Measurements from ENCODE around the gene MARCHF6. TPM values are rescaled to one million over a fixed set of nuclear protein-coding genes. Genes with fewer than 3 reads are reported as not detected.
A peak's percentile ranks its signal among the peaks of the same experiment; 100 is the strongest.

The MARCHF6 gene
- total and polyA plus RNA-seq, 9 of the 15 experiments (the other 6 are each of a cell fraction or from before 2014, with no cell fraction given): 74.1 to 456 (median 116) TPM

DNA sequence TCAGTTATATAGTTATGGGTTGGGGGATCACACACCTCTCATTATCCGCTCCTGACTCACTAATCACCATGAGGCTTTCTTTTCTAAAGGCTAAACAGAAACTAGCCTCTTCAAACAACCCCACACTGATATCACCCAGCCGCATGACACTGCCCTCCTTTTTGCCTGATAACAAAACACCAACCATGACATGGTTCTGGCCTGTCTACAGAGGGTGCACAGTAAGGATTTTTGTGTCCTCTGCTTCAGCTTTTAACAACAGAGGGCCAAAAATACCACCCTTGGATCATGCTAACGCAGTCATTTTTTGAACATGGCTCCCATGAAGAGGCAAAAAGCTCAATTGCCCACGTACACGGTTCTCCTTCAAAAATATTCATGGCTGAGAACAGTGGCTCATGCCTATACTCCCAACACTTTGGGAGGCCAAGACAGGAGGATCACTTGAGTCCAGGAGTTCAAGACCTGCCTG, 49.8 kb upstream of the MARCHF6 start (continued):
- TF ChIP-seq, protein P1, sequence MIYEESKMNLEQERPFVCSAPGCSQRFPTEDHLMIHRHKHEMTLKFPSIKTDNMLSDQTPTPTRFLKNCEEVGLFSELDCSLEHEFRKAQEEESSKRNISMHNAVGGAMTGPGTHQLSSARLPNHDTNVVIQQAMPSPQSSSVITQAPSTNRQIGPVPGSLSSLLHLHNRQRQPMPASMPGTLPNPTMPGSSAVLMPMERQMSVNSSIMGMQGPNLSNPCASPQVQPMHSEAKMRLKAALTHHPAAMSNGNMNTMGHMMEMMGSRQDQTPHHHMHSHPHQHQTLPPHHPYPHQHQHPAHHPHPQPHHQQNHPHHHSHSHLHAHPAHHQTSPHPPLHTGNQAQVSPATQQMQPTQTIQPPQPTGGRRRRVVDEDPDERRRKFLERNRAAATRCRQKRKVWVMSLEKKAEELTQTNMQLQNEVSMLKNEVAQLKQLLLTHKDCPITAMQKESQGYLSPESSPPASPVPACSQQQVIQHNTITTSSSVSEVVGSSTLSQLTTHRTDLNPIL (CRISPR knock-in tag; IDR thresholded peaks at IDR 0.05): peak; percentile 16; the same call in 1 of the 2 replicates
- TF ChIP-seq ZNF197 (CRISPR knock-in tag; IDR thresholded peaks at IDR 0.05; ENCODE audit: low read depth) (peak; percentile 92), ETV1 (tag; conservative IDR thresholded peaks at IDR 0.05; ENCODE audit: low read depth) (0 out of 2 replicates have a peak, but pooled peaks have one; percentile 20), ZNF431 (CRISPR knock-in tag; IDR thresholded peaks at IDR 0.05) (no peak), SAFB (IDR thresholded peaks at IDR 0.05; ENCODE audit: borderline replicate concordance, low read depth, low read length) (no peak), NR2F6 (CRISPR knock-in tag; IDR thresholded peaks at IDR 0.05) (0 out of 2 replicates have a peak, but pooled peaks have one; percentile 75), DACH1 (IDR thresholded peaks at IDR 0.05; ENCODE audit: partially characterized antibody) (peak; percentile 7), ZNF124 (CRISPR knock-in tag; IDR thresholded peaks at IDR 0.05) (no peak), CHD2 (IDR thresholded peaks at IDR 0.05; ENCODE audit: low read depth, low read length) (no peak), EHMT2 (IDR thresholded peaks at IDR 0.05) (peak; percentile 42; the same call in 1 of the 2 replicates), MIER1 (IDR thresholded peaks at IDR 0.05; ENCODE audit: low read depth) (no peak), SREBF2 (CRISPR knock-in tag; IDR thresholded peaks at IDR 0.05) (0 out of 2 replicates have a peak, but pooled peaks have one; percentile 74), FOXP1 (CRISPR knock-in tag; IDR thresholded peaks at IDR 0.05) (no peak), NFE2L1 (tag; IDR thresholded peaks at IDR 0.05; ENCODE audit: borderline replicate concordance, low read depth) (no peak; the same call in 1 of the 2 replicates), RFX5 (IDR thresholded peaks at IDR 0.05; ENCODE audit: low read depth, low read length) (peak; percentile 86), RAD21 (CRISPR knock-in tag; conservative IDR thresholded peaks at IDR 0.05 in 1 of 2, IDR thresholded peaks at IDR 0.05 in 1 of 2) (0 out of 4 replicates have a peak, but pooled peaks of 1 of the 2 experiments have one; percentile 1), ELF4 (CRISPR knock-in tag; IDR thresholded peaks at IDR 0.05) (peak; percentile 88), ZNF224 (CRISPR knock-in tag; IDR thresholded peaks at IDR 0.05) (no peak)
- TF ChIP-seq, protein P2, sequence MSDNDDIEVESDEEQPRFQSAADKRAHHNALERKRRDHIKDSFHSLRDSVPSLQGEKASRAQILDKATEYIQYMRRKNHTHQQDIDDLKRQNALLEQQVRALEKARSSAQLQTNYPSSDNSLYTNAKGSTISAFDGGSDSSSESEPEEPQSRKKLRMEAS (CRISPR knock-in tag; IDR thresholded peaks at IDR 0.05): peak; percentile 72
- TF ChIP-seq, protein P3, sequence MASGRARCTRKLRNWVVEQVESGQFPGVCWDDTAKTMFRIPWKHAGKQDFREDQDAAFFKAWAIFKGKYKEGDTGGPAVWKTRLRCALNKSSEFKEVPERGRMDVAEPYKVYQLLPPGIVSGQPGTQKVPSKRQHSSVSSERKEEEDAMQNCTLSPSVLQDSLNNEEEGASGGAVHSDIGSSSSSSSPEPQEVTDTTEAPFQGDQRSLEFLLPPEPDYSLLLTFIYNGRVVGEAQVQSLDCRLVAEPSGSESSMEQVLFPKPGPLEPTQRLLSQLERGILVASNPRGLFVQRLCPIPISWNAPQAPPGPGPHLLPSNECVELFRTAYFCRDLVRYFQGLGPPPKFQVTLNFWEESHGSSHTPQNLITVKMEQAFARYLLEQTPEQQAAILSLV (tag; IDR thresholded peaks at IDR 0.05): peak; percentile 54
- TF ChIP-seq, protein P4, sequence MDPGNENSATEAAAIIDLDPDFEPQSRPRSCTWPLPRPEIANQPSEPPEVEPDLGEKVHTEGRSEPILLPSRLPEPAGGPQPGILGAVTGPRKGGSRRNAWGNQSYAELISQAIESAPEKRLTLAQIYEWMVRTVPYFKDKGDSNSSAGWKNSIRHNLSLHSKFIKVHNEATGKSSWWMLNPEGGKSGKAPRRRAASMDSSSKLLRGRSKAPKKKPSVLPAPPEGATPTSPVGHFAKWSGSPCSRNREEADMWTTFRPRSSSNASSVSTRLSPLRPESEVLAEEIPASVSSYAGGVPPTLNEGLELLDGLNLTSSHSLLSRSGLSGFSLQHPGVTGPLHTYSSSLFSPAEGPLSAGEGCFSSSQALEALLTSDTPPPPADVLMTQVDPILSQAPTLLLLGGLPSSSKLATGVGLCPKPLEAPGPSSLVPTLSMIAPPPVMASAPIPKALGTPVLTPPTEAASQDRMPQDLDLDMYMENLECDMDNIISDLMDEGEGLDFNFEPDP (CRISPR knock-in tag; IDR thresholded peaks at IDR 0.05): peak; percentile 50; the same call in 1 of the 2 replicates
- TF ChIP-seq, protein P5, sequence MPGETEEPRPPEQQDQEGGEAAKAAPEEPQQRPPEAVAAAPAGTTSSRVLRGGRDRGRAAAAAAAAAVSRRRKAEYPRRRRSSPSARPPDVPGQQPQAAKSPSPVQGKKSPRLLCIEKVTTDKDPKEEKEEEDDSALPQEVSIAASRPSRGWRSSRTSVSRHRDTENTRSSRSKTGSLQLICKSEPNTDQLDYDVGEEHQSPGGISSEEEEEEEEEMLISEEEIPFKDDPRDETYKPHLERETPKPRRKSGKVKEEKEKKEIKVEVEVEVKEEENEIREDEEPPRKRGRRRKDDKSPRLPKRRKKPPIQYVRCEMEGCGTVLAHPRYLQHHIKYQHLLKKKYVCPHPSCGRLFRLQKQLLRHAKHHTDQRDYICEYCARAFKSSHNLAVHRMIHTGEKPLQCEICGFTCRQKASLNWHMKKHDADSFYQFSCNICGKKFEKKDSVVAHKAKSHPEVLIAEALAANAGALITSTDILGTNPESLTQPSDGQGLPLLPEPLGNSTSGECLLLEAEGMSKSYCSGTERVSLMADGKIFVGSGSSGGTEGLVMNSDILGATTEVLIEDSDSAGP (CRISPR knock-in tag; IDR thresholded peaks at IDR 0.05): no peak
